H9 (cell line): ENCODE data around the gene LPP. TPM values are rescaled to one million over a fixed set of nuclear protein-coding genes. Genes with fewer than 3 reads are reported as not detected.

Source experiments
- DNase-seq: peaks from one replicate; pipeline ENCODE4 v3.0.0-alpha.2; 2017
- H2AFZ ChIP-seq: one replicate; pipeline ENCODE4 v1.6.1; 2013; ENCODE audit warnings: mild to moderate bottlenecking, low read length, control low read depth, moderate library complexity
- H2AK5ac ChIP-seq: 2 replicates; pipeline ENCODE4 v1.6.1; 2013; ENCODE audit warnings: low read length, control low read depth, mixed read lengths; ENCODE audit not compliant: insufficient read length
- H2BK120ac ChIP-seq: one replicate; pipeline ENCODE4 v1.6.1; 2013; ENCODE audit warnings: low read depth, mild to moderate bottlenecking, low read length, control low read depth, inconsistent platforms; ENCODE audit not compliant: poor library complexity, severe bottlenecking
- H2BK12ac ChIP-seq: 2 replicates; pipeline ENCODE4 v1.6.1; 2013; ENCODE audit warnings: low read length, control low read depth, mixed read lengths, low read depth; ENCODE audit not compliant: insufficient read length
- H2BK15ac ChIP-seq: 2 replicates; pipeline ENCODE4 v1.6.1; 2013; ENCODE audit warnings: low read depth, low read length, control low read depth
- H2BK20ac ChIP-seq: one replicate; pipeline ENCODE4 v1.6.1; 2013; ENCODE audit warnings: low read depth, mild to moderate bottlenecking, low read length, control low read depth, inconsistent platforms; ENCODE audit not compliant: poor library complexity, severe bottlenecking
- H2BK5ac ChIP-seq: 2 replicates; pipeline ENCODE4 v1.6.1; 2013; ENCODE audit warnings: low read length, control low read depth, mixed read lengths; ENCODE audit not compliant: insufficient read length
- H3K14ac ChIP-seq: 2 replicates; pipeline ENCODE4 v1.6.1; 2013; ENCODE audit warnings: low read length, control low read depth; ENCODE audit not compliant: insufficient read depth
- H3K18ac ChIP-seq: 2 replicates; pipeline ENCODE4 v1.6.1; 2013; ENCODE audit warnings: low read depth, mild to moderate bottlenecking, mixed read lengths, low read length, control low read depth; ENCODE audit not compliant: insufficient read length
- H3K23ac ChIP-seq: 2 replicates; pipeline ENCODE4 v1.6.1; 2013; ENCODE audit warnings: low read length, control low read depth, mixed read lengths, low read depth; ENCODE audit not compliant: insufficient read length
- H3K23me2 ChIP-seq: 2 replicates; pipeline ENCODE4 v1.6.1; 2013; ENCODE audit warnings: low read depth, mild to moderate bottlenecking, mixed read lengths, low read length, control low read depth; ENCODE audit not compliant: insufficient read length, poor library complexity, severe bottlenecking
- H3K27ac ChIP-seq: 2 replicates; pipeline ENCODE4 v1.5.1; 2013; ENCODE audit warnings: low read length, control low read depth, mixed read lengths, low read depth; ENCODE audit not compliant: insufficient read length
- H3K27me3 ChIP-seq: 2 replicates; pipeline ENCODE4 v1.6.1; 2013; ENCODE audit warnings: low read length, control low read depth, inconsistent platforms; ENCODE audit not compliant: insufficient read depth
- H3K4ac ChIP-seq: 2 replicates; pipeline ENCODE4 v1.6.1; 2013; ENCODE audit warnings: low read depth, mild to moderate bottlenecking, control low read depth, inconsistent platforms, low read length, moderate library complexity
- H3K4me1 ChIP-seq: 2 replicates; pipeline ENCODE4 v1.6.1; 2013; ENCODE audit warnings: low read length, control low read depth, inconsistent platforms; ENCODE audit not compliant: insufficient read depth
- H3K4me2 ChIP-seq: 2 replicates; pipeline ENCODE4 v1.6.1; 2013; ENCODE audit warnings: low read length, control low read depth, mixed read lengths; ENCODE audit not compliant: insufficient read length, insufficient read depth
- H3K56ac ChIP-seq: 2 replicates; pipeline ENCODE4 v1.6.1; 2013; ENCODE audit warnings: low read depth, mild to moderate bottlenecking, mixed read lengths, low read length, control low read depth; ENCODE audit not compliant: insufficient read length
- H3K79me1 ChIP-seq: 2 replicates; pipeline ENCODE4 v1.6.1; 2013; ENCODE audit warnings: low read depth, mild to moderate bottlenecking, moderate library complexity, low read length, control low read depth, inconsistent platforms; ENCODE audit not compliant: insufficient read depth, poor library complexity, severe bottlenecking
- H3K79me2 ChIP-seq: 2 replicates; pipeline ENCODE4 v1.6.1; 2013; ENCODE audit warnings: low read length, control low read depth, inconsistent platforms; ENCODE audit not compliant: insufficient read depth
- H3K9ac ChIP-seq: 2 replicates; pipeline ENCODE4 v1.6.1; 2013; ENCODE audit warnings: low read length, control low read depth, mixed read lengths; ENCODE audit not compliant: insufficient read length; ENCODE audit errors: extremely low read depth
- H3K9me3 ChIP-seq: one replicate; pipeline ENCODE4 v1.6.1; 2013; ENCODE audit warnings: low read depth, low read length, inconsistent platforms; ENCODE audit not compliant: control insufficient read depth
- H3T11ph ChIP-seq: one replicate; pipeline ENCODE4 v1.6.1; 2013; ENCODE audit warnings: mild to moderate bottlenecking, low read length, control low read depth, inconsistent platforms
- H4K20me1 ChIP-seq: one replicate; pipeline ENCODE4 v1.6.1; 2013; ENCODE audit not compliant: control insufficient read depth, insufficient read length, insufficient read depth
- H4K5ac ChIP-seq: 2 replicates; pipeline ENCODE4 v1.6.1; 2013; ENCODE audit warnings: low read depth, mild to moderate bottlenecking, mixed read lengths, low read length, control low read depth; ENCODE audit not compliant: insufficient read length
- H4K8ac ChIP-seq: replicated peaks from 2 replicates; pipeline ENCODE4 v1.6.1; 2013; ENCODE audit warnings: low read length, control low read depth, mixed read lengths, low read depth; ENCODE audit not compliant: insufficient read length
- H4K91ac ChIP-seq: 2 replicates; pipeline ENCODE4 v1.6.1; 2013; ENCODE audit warnings: low read depth, mild to moderate bottlenecking, moderate library complexity, mixed read lengths, low read length, control low read depth; ENCODE audit not compliant: insufficient read length
- H3K27ac Mint-ChIP-seq, 3 experiments: 2 replicates in 2 of 3; 3 replicates in 1 of 3; pipeline ENCODE4 v1.8.0; 2020 to 2021; ENCODE audit warnings: mixed read lengths in 3 of 3, mild to moderate bottlenecking in 1 of 3, moderate library complexity in 1 of 3
- H3K27me3 Mint-ChIP-seq: 2 replicates; pipeline ENCODE4 v1.8.0; 2021; ENCODE audit warnings: low read depth, mild to moderate bottlenecking, moderate library complexity, mixed read lengths
- H3K36me3 Mint-ChIP-seq, 3 experiments: 2 replicates in 2 of 3; 3 replicates in 1 of 3; pipeline ENCODE4 v1.8.0; 2020 to 2021; ENCODE audit warnings: low read depth in 3 of 3, mixed read lengths in 3 of 3; ENCODE audit not compliant: insufficient read depth in 1 of 3
- H3K4me1 Mint-ChIP-seq, 2 experiments: 2 replicates each; pipeline ENCODE4 v1.8.0; 2020; ENCODE audit warnings: mixed read lengths in 2 of 2
- H3K4me3 Mint-ChIP-seq, 2 experiments: 2 replicates in 1 of 2; 3 replicates in 1 of 2; pipeline ENCODE4 v1.8.0; 2020 to 2021; ENCODE audit warnings: mild to moderate bottlenecking in 2 of 2, mixed read lengths in 2 of 2, moderate library complexity in 1 of 2
- H3K9me3 Mint-ChIP-seq, 2 experiments: 2 replicates in 1 of 2; 3 replicates in 1 of 2; pipeline ENCODE4 v1.8.0; 2020; ENCODE audit warnings: mild to moderate bottlenecking in 2 of 2, mixed read lengths in 2 of 2, moderate library complexity in 1 of 2
- WGBS: extraction: QIAGEN DNeasy Blood & Tissue Kit; methylation state at CpG from one replicate; pipeline ENCODE4 v1.1.7; 2013; ENCODE audit warnings: missing lambda C conversion rate, low lambda C conversion rate, mixed read lengths; ENCODE audit not compliant: insufficient read length; ENCODE audit errors: extremely low coverage; 5-methylcytosine and 5-hydroxymethylcytosine counted together
- total RNA-seq: library from RNA; stranded (reverse); gene quantifications from 2 replicates; pipeline ENCODE4 v1.2.1, GENCODE V29; 2021
- TF ChIP-seq, protein P1 (sequence below): fragments of 200-600 bp; sonication (generic); conservative IDR thresholded peaks from 3 replicates; pipeline ENCODE4 v1.8.0; 2021; ENCODE audit warnings: antibody characterized with exemption, mild to moderate bottlenecking

LPP gene
- total RNA-seq, 1 experiment from 2014 or later = 64.6 TPM

GRCh38 chr3:188137051-188137450 is 16.9 kb upstream of the LPP start:
- H2AFZ ChIP-seq = no peak overlapping the region
- no peaks in the 10 kb centered on the region for H3K9me3 ChIP-seq
- no peak for DNase-seq
- no peak overlapping the region for H3K4me2 ChIP-seq
- no peaks in the 10 kb centered on the region for H4K20me1 ChIP-seq
- no peak overlapping the region for H2BK12ac ChIP-seq
- H3K4me1 ChIP-seq = no peaks in the 10 kb centered on the region
- H2BK15ac ChIP-seq = no peak overlapping the region
- H3K23ac ChIP-seq = no peak overlapping the region
- no peak overlapping the region for H3K27ac ChIP-seq
- WGBS = no CpG with 5 or more reads among the region's 1 CpG
- no peak overlapping the region for H4K91ac ChIP-seq
- Mint-ChIP-seq H3K4me1 (peaks cover 10 to 18% of the 10 kb centered on the region in 2 experiments), H3K27me3 (no peaks in the 10 kb centered on the region; the same call in 1 of the 2 replicates), H3K36me3 (no peaks in the 10 kb centered on the region), H3K9me3 (no peaks in the 10 kb centered on the region), H3K4me3 (no peak overlapping the region), H3K27ac (no peak overlapping the region)
- no peak overlapping the region for H3T11ph ChIP-seq
- H2AK5ac ChIP-seq = no peak overlapping the region
- H3K56ac ChIP-seq = no peak overlapping the region
- H3K79me1 ChIP-seq = no peaks in the 10 kb centered on the region
- no peak overlapping the region for H3K4ac ChIP-seq
- H2BK120ac ChIP-seq = no peak overlapping the region
- H2BK5ac ChIP-seq = no peak overlapping the region
- no peak overlapping the region for H4K8ac ChIP-seq
- H3K23me2 ChIP-seq = no peaks in the 10 kb centered on the region
- no peaks in the 10 kb centered on the region for H3K27me3 ChIP-seq
- H2BK20ac ChIP-seq = no peak overlapping the region
- no peak overlapping the region for H3K18ac ChIP-seq
- no peaks in the 10 kb centered on the region for H3K79me2 ChIP-seq
- H3K14ac ChIP-seq = no peak overlapping the region
- TF ChIP-seq, protein P1, sequence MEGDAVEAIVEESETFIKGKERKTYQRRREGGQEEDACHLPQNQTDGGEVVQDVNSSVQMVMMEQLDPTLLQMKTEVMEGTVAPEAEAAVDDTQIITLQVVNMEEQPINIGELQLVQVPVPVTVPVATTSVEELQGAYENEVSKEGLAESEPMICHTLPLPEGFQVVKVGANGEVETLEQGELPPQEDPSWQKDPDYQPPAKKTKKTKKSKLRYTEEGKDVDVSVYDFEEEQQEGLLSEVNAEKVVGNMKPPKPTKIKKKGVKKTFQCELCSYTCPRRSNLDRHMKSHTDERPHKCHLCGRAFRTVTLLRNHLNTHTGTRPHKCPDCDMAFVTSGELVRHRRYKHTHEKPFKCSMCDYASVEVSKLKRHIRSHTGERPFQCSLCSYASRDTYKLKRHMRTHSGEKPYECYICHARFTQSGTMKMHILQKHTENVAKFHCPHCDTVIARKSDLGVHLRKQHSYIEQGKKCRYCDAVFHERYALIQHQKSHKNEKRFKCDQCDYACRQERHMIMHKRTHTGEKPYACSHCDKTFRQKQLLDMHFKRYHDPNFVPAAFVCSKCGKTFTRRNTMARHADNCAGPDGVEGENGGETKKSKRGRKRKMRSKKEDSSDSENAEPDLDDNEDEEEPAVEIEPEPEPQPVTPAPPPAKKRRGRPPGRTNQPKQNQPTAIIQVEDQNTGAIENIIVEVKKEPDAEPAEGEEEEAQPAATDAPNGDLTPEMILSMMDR = no peak
- no peak overlapping the region for H4K5ac ChIP-seq
- no peak overlapping the region for H3K9ac ChIP-seq
